DOHH2 (cell line): ENCODE results near the gene CHIT1.

Experiments
- H3F3A ChIP-seq: fragments of 200-600 bp; sonication (generic), shearing (Covaris generic); 2 replicates; pipeline ENCODE4 v1.6.0; 2016; ENCODE audit warnings: antibody characterized with exemption, mild to moderate bottlenecking; ENCODE audit not compliant: control insufficient read depth, insufficient read depth
- H3K27ac ChIP-seq: fragments of 200-600 bp; sonication (generic); 2 replicates; pipeline ENCODE4 v1.5.1; 2014; ENCODE audit warnings: low read depth, mild to moderate bottlenecking, low read length, moderate library complexity
- H3K27me3 ChIP-seq: fragments of 200-600 bp; sonication (generic); 2 replicates; pipeline ENCODE4 v1.6.1; 2014; ENCODE audit warnings: mild to moderate bottlenecking, low read length, mixed read lengths; ENCODE audit not compliant: control insufficient read depth
- H3K36me3 ChIP-seq: fragments of 200-600 bp; sonication (generic); 2 replicates; pipeline ENCODE4 v1.6.1; 2014; ENCODE audit warnings: mild to moderate bottlenecking, low read length, moderate library complexity, mixed read lengths; ENCODE audit not compliant: control insufficient read depth
- H3K4me1 ChIP-seq: fragments of 200-600 bp; sonication (generic); 2 replicates; pipeline ENCODE4 v1.6.1; 2014; ENCODE audit warnings: mild to moderate bottlenecking, low read length, mixed read lengths; ENCODE audit not compliant: control insufficient read depth
- H3K4me2 ChIP-seq: fragments of 200-600 bp; sonication (generic); 2 replicates; pipeline ENCODE4 v1.6.0; 2014; ENCODE audit warnings: mild to moderate bottlenecking, low read length, moderate library complexity
- H3K4me3 ChIP-seq: fragments of 200-600 bp; sonication (generic); 2 replicates; pipeline ENCODE4 v1.5.1; 2014; ENCODE audit warnings: mild to moderate bottlenecking, low read length, mixed read lengths
- H3K79me2 ChIP-seq: fragments of 200-600 bp; sonication (generic); 2 replicates; pipeline ENCODE4 v1.6.1; 2014; ENCODE audit warnings: mild to moderate bottlenecking, low read length, mixed read lengths; ENCODE audit not compliant: control insufficient read depth
- H3K9me2 ChIP-seq: fragments of 200-600 bp; sonication (generic); replicated peaks from 2 replicates; pipeline ENCODE4 v1.6.1; 2014; ENCODE audit warnings: mild to moderate bottlenecking, low read length, mixed read lengths; ENCODE audit not compliant: control insufficient read depth
- H3K9me3 ChIP-seq: fragments of 200-600 bp; sonication (generic); 2 replicates; pipeline ENCODE4 v1.6.1; 2014; ENCODE audit warnings: antibody characterized with exemption, low read length, mixed read lengths; ENCODE audit not compliant: control insufficient read depth, insufficient read depth
- H4K20me1 ChIP-seq: fragments of 200-600 bp; sonication (generic); 2 replicates; pipeline ENCODE4 v1.6.0; 2014; ENCODE audit warnings: low read depth, mild to moderate bottlenecking, antibody characterized with exemption, low read length, moderate library complexity; ENCODE audit not compliant: control insufficient read depth, insufficient read depth
- EZH2phosphoT487 ChIP-seq: fragments of 200-600 bp; sonication (generic); IDR thresholded peaks from 2 replicates; pipeline ENCODE4 v1.6.1; 2017; ENCODE audit warnings: borderline replicate concordance, mild to moderate bottlenecking, antibody characterized with exemption, low read length, moderate library complexity, mixed read lengths
- TF ChIP-seq, protein P1 (sequence below): fragments of 200-600 bp; sonication (generic); IDR thresholded peaks from one replicate; pipeline ENCODE4 v1.5.1; 2014; ENCODE audit warnings: antibody characterized with exemption, mild to moderate bottlenecking, low read depth, low read length; ENCODE audit not compliant: poor library complexity, severe bottlenecking

CHIT1 gene

DNA sequence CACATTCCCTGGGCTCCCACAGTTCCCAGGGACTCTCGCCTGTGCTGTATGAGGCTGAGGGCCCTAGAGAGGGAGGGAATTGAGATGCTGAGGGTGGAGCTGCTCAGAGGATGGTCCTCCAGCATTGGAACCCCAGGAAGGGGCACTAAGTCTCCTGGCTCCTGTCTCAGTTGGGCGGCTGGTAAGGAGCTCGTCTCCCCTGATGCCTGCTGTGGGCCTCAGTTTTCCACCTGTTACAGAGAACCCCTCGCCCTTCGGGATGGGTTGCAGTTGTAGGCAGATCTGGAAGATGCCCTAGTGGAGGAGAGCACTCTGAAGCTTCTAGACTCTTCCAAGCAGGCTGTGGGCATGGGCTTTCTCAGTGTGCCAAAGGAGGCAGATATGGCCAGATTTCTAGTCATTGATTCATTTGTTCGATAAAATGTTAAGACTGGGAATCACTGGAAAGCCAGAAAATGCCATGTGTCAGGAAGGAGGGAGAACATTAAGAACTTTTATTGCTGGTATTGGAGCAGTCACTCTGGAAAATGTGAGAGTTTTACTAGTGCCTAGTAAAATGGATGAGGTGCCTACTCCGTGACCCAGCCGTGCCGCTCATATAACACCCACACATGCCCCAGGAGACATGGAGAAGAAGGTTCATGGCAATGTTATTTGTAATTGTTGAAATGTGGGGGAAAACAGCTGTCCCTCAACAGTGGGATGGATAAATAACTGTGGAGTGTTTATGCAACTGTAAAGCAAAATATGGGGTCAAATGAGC, 53.0 kb downstream of the CHIT1 start:
- H3K27me3 ChIP-seq = peaks cover 3% of the 10 kb centered on the region; the same call in 1 of the 2 replicates
- TF ChIP-seq, protein P1, sequence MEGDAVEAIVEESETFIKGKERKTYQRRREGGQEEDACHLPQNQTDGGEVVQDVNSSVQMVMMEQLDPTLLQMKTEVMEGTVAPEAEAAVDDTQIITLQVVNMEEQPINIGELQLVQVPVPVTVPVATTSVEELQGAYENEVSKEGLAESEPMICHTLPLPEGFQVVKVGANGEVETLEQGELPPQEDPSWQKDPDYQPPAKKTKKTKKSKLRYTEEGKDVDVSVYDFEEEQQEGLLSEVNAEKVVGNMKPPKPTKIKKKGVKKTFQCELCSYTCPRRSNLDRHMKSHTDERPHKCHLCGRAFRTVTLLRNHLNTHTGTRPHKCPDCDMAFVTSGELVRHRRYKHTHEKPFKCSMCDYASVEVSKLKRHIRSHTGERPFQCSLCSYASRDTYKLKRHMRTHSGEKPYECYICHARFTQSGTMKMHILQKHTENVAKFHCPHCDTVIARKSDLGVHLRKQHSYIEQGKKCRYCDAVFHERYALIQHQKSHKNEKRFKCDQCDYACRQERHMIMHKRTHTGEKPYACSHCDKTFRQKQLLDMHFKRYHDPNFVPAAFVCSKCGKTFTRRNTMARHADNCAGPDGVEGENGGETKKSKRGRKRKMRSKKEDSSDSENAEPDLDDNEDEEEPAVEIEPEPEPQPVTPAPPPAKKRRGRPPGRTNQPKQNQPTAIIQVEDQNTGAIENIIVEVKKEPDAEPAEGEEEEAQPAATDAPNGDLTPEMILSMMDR = no peak
- no peak for TF ChIP-seq EZH2phosphoT487
- H3F3A ChIP-seq = no peaks in the 10 kb centered on the region
- no peak overlapping the region for H3K4me2 ChIP-seq
- H3K9me2 ChIP-seq = no peaks in the 10 kb centered on the region
- H4K20me1 ChIP-seq = no peaks in the 10 kb centered on the region
- H3K9me3 ChIP-seq = no peaks in the 10 kb centered on the region
- H3K4me3 ChIP-seq = no peak overlapping the region
- no peak overlapping the region for H3K27ac ChIP-seq
- no peaks in the 10 kb centered on the region for H3K36me3 ChIP-seq
- H3K79me2 ChIP-seq = no peaks in the 10 kb centered on the region
- H3K4me1 ChIP-seq = peaks cover 16% of the 10 kb centered on the region

DNA sequence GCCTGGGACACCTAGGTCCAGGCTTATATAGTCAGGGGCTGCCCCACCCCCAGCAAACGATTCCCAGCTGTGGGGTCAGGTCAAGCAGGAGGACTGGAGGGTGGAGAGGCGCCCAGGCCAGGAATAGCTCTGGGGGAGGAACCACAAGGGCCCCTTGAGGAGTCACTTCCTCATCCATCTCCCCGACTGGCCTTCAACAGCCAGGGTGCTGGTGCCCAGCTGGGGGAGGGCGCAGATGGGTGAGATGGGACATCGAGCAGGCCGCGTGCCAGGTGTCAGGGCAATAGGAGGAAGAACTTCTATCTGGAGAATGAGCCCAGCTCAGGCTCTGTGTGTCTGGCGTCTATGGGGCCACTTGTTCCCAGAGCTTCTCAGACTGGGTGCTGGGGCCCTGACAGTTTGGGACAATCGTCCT, 53.6 kb downstream of the CHIT1 start:
- peaks cover 16% of the 10 kb centered on the region for H3K4me1 ChIP-seq
- H3F3A ChIP-seq = no peaks in the 10 kb centered on the region
- no peaks in the 10 kb centered on the region for H4K20me1 ChIP-seq
- no peak overlapping the region for H3K27ac ChIP-seq
- H3K9me3 ChIP-seq = no peaks in the 10 kb centered on the region
- peaks cover 3% of the 10 kb centered on the region; the same call in 1 of the 2 replicates for H3K27me3 ChIP-seq
- no peak for TF ChIP-seq EZH2phosphoT487
- TF ChIP-seq, protein P1 = no peak
- no peaks in the 10 kb centered on the region for H3K79me2 ChIP-seq
- no peaks in the 10 kb centered on the region for H3K9me2 ChIP-seq
- no peaks in the 10 kb centered on the region for H3K36me3 ChIP-seq
- no peak overlapping the region for H3K4me3 ChIP-seq
- no peak overlapping the region; the same call in 1 of the 2 replicates for H3K4me2 ChIP-seq

DNA sequence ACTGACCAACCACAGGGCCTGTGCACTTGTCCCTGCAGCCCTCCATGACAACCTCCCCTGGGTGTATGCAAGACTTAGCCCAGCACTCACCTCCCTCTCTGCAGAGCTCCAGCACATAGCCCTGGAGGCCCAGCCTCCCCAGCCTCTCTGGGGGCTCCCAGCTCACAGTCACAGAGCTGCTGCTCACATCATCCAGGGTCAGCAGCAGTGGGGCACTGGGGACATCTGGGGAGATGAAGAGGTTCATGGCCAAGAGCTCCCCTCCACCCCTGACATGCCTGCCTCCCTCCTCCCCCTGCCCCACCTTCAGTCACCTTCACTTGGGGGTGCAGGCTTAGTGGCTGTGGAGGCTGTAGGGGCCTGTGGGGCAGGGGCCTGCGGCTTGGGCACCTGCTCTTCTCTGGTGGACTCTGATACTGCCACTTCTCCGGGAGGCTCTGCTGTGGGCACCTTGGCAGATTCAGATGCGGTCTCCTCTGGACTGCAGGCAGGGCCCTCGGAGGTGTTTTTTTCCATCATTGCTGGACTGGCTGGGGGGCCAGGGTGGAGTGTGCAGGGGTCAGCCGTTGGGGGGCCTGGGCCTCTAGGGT, 54.1 kb downstream of the CHIT1 start, which contains the start of gene MYBPH:
TSS of gene MYBPH (minus strand) at position 590 of the 590 bp plus-strand sequence. CDS start at position 519, 71 bp downstream.
- no peaks in the 10 kb centered on the region for H3K9me2 ChIP-seq
- H3K27me3 ChIP-seq = peaks cover 3% of the 10 kb centered on the region; the same call in 1 of the 2 replicates
- H3K36me3 ChIP-seq = no peaks in the 10 kb centered on the region
- H3K27ac ChIP-seq = no peak within 1 kb of the TSS
- no peaks in the 10 kb centered on the region for H3F3A ChIP-seq
- no peaks in the 10 kb centered on the region for H3K9me3 ChIP-seq
- peaks cover 16% of the 10 kb centered on the region for H3K4me1 ChIP-seq
- no peaks in the 10 kb centered on the region for H4K20me1 ChIP-seq
- H3K79me2 ChIP-seq = no peaks in the 10 kb centered on the region
- H3K4me2 ChIP-seq = no peak within 1 kb of the TSS; the same call in 1 of the 2 replicates
- no peak within 1 kb of the TSS for H3K4me3 ChIP-seq
- TF ChIP-seq EZH2phosphoT487 = no peak
- TF ChIP-seq, protein P1 = no peak
